Fibroblast of upper back skin (primary cell): Measurements from ENCODE around the gene BABAM2.
"Not testable (repeated sequence)": the region's sequence is repeated elsewhere in the genome, so short reads cannot be mapped to it uniquely, and the experiment has no call there.

ENCODE experiments used
- DNase-seq: peaks from one replicate; pipeline ENCODE4 v3.0.0-alpha.2; 2013

Gene BABAM2

DNA sequence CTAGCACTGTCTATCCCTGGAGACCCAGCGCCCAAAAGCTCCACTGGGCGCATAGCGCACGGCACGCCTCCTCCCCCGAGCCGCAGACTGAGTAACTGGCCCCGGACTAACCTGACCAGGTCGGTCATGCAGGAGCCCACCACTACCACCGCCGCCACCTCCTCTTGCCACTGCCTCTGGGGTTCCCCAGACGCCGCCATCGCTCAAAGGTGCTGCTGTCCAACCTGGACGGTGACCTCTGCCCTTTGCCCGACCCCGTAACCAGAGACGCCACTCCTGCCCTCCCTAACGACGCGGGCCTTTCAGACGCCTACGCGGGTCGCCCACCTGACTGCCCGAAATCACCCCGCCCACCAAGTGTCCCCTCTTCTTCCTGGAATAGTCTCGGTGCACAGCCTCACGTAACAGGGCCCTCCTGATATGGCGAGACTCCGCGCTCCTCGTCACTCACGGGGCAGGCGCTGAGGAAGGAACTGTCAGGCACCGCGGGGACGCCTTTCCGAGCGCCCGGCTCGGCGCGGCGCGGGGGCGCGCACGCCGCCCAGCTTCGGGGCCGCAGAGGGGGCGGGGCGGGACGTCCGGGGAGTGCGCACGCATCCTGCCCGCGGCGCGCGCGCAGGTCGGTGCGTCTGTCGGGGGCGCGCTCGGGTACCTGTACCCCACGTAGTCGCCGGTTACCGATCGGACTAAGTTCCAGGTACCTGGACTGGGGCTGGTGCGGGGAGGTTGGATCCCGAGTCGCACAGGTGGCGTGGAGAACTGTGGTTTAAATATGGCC lies at the start of gene BABAM2, which contains the start of gene RBKS:
Gene BABAM2 (plus strand): TSS at position 584 of the 778 bp plus-strand sequence. CDS start 3,828 bp downstream, outside the sequence.
Gene RBKS (minus strand): TSS at position 242 of the 778 bp plus-strand sequence. CDS start 42 bp downstream, at position 200.
- DNase-seq: peak; percentile 85

DNA sequence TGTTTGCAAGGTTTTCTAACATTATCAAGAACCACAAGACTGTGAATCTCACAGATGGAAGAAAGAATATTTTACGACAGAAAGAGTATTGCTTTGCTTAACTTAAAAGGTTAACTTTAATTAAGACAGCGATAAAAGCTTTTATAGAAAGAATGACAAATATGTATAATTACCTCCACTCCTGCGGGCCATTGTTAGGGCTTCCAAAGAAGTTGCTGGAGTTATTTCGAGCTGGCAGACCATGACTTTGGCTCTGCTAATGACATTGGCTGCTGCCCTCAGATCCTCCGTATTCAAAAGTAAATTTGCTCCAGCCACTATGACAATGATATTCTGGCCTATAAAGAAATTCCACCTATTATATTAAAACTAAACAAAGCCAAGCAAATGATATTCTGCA lies 47.6 kb upstream of the BABAM2 start:
- no peak for DNase-seq

DNA sequence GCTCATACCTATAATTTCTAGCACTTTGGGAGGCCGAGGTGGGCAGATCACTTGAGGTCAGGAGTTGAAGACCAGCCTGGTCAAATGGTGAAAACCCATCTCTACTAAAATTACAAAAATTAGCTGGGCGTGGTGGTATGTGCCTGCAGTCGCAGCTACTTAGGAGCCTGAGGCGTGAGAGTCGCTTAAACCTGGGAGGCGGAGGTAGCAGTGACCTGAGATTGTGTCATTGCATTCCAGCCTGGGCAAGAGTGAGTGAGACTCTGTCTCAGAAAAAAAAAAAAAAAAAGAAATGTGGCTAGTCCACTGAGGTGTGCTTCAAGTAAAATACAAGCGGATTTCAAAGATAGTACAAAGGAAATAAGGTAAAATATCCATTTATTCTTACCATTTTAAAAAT lies 46.5 kb upstream of the BABAM2 start:
- DNase-seq: no peak

DNA sequence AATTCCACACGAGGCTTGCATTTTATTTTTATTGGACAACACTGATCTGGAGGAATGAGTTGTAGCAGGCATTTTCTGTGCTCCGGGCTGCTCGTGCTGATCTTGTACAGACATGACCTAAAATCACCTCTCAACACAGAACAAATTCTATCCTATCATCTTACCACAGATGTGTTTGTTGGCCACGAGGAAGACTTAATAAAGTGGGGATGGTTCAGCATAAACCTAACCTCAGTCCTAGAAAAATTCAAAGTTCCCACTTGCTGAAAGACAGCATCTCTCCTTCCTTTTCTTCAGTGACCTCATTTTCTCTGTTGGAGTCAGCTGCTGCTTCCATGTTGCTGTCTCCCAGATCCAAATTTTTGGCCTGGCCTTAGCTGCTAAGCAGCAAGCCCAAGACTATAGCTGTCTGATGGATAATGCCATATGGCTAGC lies 45.7 kb upstream of the BABAM2 start:
- DNase-seq: no peak

DNA sequence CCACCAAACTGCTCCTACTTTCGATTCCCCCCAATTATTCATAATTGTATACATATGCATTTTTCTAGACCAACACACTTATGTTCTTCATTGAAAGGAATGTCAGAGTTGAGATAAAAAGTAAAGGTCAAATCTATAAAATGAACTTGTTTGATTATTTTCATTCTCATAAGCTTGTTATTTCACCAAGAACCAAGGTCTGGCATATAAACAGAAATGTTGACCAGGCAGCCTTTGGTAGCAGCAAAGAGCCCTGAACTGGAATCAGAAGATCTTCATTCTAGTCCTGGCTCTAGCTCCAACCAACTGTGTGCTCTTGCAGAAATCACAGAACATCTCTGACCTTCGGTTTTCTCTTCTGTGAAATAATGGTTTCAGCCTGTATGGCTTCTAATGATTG lies 43.2 kb upstream of the BABAM2 start:
- no peak for DNase-seq

DNA sequence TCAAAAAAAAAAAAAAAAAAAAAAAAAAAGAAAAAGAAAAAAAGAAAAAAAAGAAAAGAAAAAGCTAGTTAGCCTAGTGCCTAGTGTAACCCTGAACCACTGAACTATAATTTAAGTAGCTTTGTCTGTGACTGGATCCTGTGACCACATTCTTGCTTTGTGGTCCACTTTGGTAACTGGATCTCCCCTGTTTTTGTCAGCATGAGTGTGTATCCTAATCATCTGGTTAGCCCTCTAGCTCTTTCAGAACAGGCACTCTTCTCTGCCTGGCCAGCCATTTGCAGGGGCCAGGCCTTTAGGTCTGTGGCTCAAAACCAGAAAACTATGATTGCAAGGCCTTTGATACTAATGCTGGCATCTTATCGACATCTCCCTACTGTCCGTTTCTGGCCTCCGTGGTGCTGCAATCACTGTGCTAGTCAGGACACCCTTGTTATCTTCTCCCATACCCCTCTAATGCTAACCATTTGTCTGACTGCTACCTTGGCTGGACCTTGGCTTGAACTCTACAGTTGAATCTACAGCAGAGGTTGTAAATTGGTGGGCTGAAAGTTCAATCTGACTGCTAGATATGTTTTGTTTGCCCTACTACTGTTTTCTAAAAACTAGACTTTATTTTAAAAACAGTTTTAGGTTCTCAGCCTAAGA lies 40.8 kb upstream of the BABAM2 start:
- peak; percentile 16 for DNase-seq

DNA sequence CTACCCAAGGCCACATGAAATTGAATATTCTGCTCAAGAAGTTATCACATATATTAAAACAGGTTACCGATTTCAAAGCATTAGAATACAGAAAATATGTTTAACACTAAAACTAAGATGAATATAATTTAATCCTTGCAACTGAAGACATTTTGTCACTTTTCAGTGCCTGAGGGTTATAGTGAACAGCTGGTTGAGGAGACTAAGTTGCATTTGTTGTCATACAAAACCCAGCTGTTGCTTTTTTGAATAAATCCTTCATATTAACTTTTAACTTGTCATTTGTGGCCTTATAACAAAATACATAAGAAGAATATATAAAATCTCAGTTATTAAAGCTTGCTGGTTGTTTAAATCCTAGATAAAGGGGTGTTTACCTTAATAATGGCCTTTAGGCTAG lies 37.8 kb upstream of the BABAM2 start:
- DNase-seq: no peak

DNA sequence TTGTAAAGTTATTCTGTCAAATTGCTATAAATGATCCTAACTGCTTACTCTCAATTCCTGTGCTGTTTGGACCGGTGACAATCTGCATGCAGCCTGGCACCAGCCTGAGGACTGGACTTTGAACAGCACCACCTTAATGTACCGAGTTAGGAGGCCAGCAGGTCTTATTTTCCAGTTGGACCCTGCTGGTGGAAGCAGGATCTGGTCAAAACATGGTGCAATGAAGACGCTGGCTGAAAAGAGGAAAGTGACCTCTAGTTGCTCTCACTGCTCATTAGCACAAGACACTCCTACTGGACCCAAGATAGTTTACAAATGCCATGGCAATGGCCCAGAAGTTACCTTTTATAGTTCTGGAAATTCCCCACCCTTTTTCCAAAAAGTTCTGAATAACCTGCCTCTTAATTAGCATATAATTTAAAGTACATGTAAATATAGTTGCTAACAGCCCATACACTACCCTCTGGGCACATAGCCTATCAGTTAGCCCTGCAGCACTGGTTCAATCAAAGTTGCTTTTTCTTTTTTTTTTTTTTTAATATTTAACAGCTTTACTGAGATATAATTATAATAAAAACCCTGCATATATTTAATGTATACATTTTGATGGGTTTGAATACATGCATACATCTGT lies 36.2 kb upstream of the BABAM2 start:
- no peak for DNase-seq

DNA sequence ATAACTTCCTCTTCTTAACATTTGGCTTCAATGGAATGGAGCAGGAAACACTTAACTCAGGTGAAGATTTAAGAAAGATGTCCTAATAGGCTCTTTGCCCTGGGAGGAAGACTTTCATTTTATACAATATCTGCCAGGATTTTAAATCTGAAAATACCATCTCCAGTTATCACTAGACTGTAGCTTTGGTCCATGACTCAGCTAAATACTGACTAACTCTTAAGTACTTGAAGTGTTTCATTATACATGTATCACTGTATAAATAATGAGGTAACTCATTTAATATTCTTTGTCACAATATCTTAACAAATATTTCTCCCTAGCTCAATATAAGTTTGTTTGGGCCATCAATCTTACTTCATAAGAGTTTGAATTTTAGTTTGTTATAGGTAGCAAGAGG lies 35.1 kb upstream of the BABAM2 start:
- DNase-seq: peak; percentile 54

DNA sequence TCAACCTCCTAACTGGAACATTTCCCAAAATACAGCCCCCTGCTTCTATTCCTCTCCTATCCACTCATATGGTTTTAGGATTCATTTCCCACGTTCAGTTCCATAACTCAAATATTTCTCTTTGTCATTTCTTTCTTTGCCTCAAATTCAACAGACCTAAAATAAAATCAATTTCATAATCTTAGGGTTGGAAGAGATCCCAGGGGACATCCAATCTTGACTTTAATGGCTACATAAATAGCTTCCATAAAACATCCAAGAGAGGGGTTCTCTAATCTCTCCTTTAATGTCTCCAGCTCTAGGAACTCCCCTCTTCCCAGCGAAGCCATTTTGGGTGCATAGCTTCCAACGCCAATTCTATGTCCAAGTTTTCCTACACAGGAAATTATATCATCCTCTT lies 34.1 kb upstream of the BABAM2 start:
- DNase-seq: peak; percentile 27

DNA sequence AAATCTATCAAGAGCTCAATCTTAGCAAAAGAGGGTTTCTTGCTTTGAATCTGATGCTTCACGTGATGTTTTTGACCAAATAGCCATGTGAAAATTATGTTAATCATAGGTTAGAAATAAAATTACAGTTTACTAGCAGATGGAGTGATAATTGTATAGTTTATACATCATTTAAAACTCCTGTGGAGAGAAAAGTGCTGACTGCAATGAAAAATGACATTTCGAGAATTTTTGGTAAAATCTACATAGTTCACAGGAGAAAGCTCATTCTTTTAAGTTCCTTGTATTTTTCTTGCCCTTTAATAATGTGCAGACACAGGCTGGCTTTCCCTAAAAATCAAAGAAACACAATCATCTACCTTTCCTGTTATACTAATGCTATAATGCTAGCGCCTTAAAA lies 33.6 kb upstream of the BABAM2 start:
- no peak for DNase-seq

DNA sequence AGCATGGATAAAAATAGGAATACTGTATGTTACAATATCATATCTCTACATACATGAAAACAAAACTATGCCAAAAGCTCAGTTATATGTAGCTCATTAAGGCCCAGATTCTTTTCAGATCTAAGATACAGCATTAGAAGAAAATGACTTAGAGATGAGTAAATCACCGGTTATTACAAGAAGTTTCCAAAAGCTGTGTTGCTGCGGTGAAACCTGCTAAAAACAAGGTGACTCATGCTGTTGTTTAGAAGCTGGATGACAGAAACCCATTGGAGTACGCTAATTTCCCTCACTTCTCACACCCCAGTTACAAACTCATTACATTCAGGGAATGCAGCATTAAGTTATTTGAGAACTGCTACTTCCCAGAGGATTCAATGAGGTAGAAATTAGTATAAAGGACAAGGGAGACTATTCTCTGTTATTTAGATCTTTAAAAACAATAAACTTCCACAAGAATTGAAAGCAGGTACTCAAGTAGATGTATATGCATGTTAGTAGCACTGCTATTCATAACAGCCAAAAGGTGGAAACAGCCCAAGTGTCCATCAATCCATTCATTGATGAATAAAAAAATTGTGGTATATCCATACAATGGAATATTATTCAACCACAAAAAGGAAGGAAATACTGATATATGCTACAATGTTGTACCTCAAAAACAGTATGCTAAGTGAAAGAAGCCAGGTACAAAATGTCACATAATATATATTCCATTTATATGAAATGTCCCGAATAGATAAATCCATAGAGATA lies 32.9 kb upstream of the BABAM2 start:
- peak; percentile 33 for DNase-seq

DNA sequence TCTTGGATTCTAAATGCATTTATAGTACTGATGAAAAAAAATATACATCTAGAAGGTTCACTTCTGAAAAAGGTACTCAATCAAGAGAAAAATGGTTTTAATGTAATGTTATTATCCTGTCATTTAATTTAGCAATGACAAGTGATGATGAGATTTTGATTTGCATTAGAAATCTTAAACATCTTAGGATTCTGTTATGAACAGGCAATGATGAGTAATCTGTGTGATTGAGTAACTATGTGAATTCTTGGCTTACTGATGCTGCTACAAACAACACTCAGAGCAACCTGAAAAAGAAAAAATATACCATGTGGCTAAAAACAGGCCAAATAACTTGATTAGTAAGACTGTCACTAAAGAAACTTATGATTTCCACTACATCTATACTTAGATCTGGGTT lies 30.4 kb upstream of the BABAM2 start:
- peak; percentile 82 for DNase-seq

DNA sequence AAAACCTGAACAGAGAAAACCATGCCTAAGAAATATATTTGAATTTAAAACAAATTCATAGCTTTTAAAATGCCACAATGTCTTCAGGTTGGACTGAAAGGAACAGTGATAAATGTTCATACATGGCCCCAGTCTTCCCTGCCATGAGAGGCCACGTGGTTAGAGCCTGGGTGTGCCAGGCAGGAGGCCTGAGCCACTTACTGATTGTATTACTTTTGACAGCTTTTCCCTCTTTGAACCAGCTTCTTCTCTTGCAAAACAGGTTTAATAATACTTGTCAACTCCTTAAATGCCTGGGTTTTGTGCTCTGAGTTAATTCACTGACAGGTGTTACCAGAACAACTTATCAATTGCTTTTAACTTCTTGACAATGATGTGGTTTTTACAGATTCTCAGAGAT lies 27.4 kb upstream of the BABAM2 start:
- no peak for DNase-seq

DNA sequence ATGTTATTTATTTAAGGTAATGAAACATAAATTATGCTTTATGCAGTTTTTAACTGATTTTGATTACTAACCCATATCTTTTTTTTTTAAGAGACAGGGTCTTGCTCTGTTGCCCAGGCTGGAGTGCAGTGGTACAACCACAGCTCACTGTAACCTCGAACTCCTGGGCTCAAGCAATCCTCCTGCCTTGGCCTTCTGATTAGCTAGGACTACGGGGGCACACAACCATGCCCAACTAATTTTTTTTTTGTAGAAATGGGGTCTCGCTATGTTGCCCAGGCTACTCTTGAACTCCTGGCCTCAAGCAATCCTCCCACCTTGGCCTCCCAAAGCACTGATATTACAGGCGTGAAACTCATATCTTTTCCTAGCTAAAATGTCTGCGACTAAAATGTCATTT lies 26.6 kb upstream of the BABAM2 start:
- not testable (repeated sequence) for DNase-seq

DNA sequence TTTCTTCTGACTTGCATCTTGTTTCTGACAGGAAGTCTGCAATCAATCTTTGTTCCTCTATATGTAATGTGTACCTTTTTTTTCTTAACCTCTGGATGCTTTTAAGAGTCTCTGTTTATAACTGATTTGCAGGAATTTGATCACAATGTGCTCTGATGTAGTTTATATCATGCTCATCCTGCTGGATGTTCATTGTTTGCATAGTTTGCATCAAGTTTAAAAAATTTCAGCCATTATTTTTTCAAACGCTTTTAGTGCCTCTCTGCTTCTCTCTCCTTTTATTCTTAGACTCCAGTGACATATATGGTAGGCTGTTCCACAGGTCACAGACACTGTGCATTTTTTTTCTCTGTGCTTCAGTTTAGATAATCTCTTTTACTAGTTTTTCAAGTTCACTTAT lies 24.3 kb upstream of the BABAM2 start:
- no peak for DNase-seq

DNA sequence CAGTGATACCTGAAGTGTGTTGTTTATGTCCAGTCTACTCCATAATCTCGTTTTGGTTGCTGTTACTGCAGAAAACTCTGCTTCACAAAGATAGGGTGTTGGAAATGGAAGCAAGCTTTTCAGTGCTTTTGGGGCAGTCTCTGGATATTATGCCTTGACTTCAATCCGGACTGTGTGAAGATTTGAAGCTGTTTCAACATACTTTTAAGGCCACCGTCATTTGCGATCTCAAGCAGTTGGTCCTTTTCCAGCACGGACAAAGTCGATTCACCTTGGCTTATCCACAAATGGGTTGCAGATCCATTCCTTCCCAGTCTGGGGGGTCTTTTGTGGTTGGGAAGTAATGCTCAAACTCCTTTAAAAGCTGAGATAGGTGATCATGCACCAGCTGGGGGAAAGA lies 20.8 kb upstream of the BABAM2 start:
- no peak for DNase-seq

DNA sequence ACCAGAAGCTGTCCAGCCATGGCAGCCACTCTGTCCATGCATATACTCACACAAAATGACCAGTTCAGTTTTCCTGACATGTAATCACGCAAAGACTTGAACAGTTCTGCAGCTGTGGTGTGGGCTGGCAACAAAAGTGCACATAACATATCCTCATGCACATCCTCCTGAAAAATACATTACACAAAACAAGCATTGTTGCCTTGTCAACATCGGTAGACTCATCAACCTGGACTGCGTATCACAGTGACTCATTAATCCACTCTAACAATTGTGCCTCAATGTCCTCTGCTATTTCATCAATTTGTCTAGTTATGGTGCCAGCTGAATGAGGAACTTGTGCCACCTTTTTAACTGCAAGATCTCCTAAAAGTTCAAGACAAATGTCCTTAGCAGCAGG lies 19.8 kb upstream of the BABAM2 start:
- DNase-seq: no peak

DNA sequence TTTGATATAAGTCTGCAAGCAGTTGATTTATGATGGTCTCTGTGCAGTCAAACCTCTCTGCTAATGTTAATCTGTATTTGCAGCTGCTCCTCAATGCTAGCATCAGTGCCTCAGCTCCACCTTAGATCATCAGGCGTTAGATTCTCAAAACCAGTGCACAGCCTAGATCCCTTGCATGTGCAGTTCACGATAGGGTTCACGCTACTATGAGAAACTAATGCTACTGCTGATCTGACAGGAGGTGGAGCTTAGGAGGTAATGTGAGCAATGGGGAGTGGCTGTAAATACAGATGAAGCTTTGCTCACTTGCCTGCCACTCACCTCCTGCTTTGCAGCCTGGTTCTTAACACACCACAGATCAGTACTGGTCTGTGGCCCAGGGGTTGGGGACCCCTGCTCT lies 18.7 kb upstream of the BABAM2 start:
- DNase-seq: no peak

DNA sequence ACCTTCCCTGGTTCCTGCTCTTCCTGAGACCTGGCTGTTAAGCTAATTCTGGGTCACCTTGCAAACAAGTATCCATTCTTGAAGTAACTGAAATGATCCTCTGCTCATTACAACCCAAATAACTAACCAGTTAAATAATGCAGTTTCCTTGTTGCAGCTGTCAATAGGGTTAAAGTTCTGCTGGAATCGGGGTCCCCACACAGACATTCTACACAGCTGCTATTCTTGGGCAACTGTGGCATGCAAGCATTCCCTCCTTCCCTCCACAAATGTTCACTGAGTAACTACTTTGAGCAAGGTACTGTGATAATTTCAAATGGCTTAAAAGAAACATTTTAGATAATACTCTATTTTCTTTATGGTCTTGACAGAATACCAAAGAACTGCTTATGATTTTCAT lies 17.4 kb upstream of the BABAM2 start:
- no peak for DNase-seq

DNA sequence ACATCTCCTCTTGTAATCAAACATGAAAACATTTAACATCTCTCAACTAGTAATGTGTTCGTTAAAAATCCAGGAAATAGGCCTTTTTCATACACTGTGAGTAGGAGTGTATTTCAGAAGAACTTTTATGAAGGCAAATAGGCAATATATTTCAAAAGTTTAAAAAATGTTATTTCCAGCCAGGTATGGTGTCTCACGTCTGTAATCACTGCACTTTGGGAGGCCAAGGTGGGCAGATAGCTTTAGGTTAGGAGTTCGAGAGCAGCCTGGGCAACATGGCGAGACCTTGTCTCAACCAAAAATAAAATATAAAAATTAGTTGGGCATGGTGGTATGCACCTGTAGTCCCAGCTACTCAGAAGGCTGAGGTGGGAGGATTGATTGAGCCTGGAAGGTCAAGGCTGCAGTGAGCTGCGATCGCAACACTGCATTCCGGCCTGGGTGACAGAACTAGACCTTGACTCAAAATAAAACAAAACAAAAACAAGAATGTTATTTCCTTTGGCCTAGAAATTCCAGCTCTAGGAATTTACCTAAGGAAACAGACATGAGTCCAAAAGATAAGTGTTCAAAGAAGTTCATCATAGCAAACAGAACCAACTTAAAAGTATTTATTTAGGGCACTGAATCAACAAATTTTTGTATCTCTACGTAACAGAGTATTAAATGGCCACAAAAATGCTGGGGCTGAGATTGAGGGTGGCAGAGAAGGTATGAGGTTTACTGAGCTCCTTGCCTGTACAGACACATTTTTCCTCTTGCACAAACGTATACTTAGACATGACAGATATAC lies 15.2 kb upstream of the BABAM2 start:
- no peak for DNase-seq

DNA sequence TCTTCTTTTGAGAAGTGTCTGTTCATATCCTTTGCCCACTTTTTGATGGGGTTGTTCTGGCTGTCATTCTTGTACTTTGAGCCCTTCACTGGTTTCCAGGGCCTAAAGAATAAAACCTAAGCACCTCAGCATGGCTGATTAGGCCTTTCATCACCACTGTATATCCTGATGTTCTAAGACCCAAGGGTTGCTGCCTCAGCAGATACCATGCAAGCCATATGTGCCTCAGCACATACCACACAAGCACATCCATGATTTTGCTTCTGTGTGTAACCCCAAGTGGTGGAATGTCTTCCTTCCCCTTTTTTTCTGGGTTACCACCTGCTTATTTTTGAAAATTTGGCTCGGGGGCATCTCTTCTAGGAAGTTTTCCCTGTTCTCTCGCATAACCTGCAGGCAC lies 11.7 kb upstream of the BABAM2 start:
- DNase-seq: no peak
